Measurements from ENCODE around the gene FAF2.
"Not testable (repeated sequence)": the region's sequence is repeated elsewhere in the genome, so short reads cannot be mapped to it uniquely, and the experiment has no call there.

FAF2 gene

GRCh38 chr5:176463113-176463764 is 15.1 kb downstream of the FAF2 start:
- H3K27me3 ChIP-seq (ENCODE audit: insufficient read depth, low read length) = no peaks in the 10 kb centered on the region
- no peak overlapping the region for H3K4me3 ChIP-seq (ENCODE audit: low read length)
- no peak overlapping the region for H3K27ac ChIP-seq (ENCODE audit: low read depth, low read length)
- 93% methylated on average over 7 of the region's 7 CpGs for WGBS
- H3K36me3 ChIP-seq (ENCODE audit: insufficient read depth, low read length) = peaks cover 11% of the 10 kb centered on the region
- H3K9me3 ChIP-seq (ENCODE audit: insufficient read depth, low read depth, low read length) = no peaks in the 10 kb centered on the region
- no peaks in the 10 kb centered on the region for H3K4me1 ChIP-seq (ENCODE audit: insufficient read depth, low read length)
- H3K9ac ChIP-seq (ENCODE audit: low read depth, low read length) = no peak overlapping the region

GRCh38 chr5:176466245-176466871 is 18.2 kb downstream of the FAF2 start:
- H3K9me3 ChIP-seq (ENCODE audit: insufficient read depth, low read depth, low read length) = no peaks in the 10 kb centered on the region
- H3K27me3 ChIP-seq (ENCODE audit: insufficient read depth, low read length) = no peaks in the 10 kb centered on the region
- H3K4me1 ChIP-seq (ENCODE audit: insufficient read depth, low read length) = no peaks in the 10 kb centered on the region
- WGBS = 91% methylated on average over 3 of the region's 6 CpGs
- no peak overlapping the region for H3K4me3 ChIP-seq (ENCODE audit: low read length)
- H3K36me3 ChIP-seq (ENCODE audit: insufficient read depth, low read length) = peaks cover 14% of the 10 kb centered on the region
- no peak overlapping the region for H3K27ac ChIP-seq (ENCODE audit: low read depth, low read length)
- no peak overlapping the region for H3K9ac ChIP-seq (ENCODE audit: low read depth, low read length)

GRCh38 chr5:176469296-176469695 is 21.1 kb downstream of the FAF2 start:
- H3K9me3 ChIP-seq (ENCODE audit: insufficient read depth, low read depth, low read length) = no peaks in the 10 kb centered on the region
- H3K4me3 ChIP-seq (ENCODE audit: low read length) = no peak overlapping the region
- H3K27ac ChIP-seq (ENCODE audit: low read depth, low read length) = no peak overlapping the region
- H3K27me3 ChIP-seq (ENCODE audit: insufficient read depth, low read length) = no peaks in the 10 kb centered on the region
- H3K36me3 ChIP-seq (ENCODE audit: insufficient read depth, low read length) = peaks cover 23% of the 10 kb centered on the region
- no peaks in the 10 kb centered on the region for H3K4me1 ChIP-seq (ENCODE audit: insufficient read depth, low read length)
- no peak overlapping the region for H3K9ac ChIP-seq (ENCODE audit: low read depth, low read length)
- WGBS = 100% methylated on average over 1 of the region's 1 CpG

GRCh38 chr5:176470539-176470938 is 22.4 kb downstream of the FAF2 start:
- Histone ChIP-seq H3K9ac (ENCODE audit: low read depth, low read length) (no peak overlapping the region), H3K27me3 (ENCODE audit: insufficient read depth, low read length) (no peaks in the 10 kb centered on the region), H3K36me3 (ENCODE audit: insufficient read depth, low read length) (peaks cover 29% of the 10 kb centered on the region), H3K4me1 (ENCODE audit: insufficient read depth, low read length) (no peaks in the 10 kb centered on the region), H3K4me3 (ENCODE audit: low read length) (no peak overlapping the region), H3K27ac (ENCODE audit: low read depth, low read length) (no peak overlapping the region), H3K9me3 (ENCODE audit: insufficient read depth, low read depth, low read length) (no peaks in the 10 kb centered on the region)
- 77% methylated on average over 4 of the region's 4 CpGs for WGBS

GRCh38 chr5:176471098-176471497 is 22.9 kb downstream of the FAF2 start:
- no peak overlapping the region for H3K9ac ChIP-seq (ENCODE audit: low read depth, low read length)
- no peaks in the 10 kb centered on the region for H3K9me3 ChIP-seq (ENCODE audit: insufficient read depth, low read depth, low read length)
- 100% methylated on average over 2 of the region's 2 CpGs for WGBS
- H3K27me3 ChIP-seq (ENCODE audit: insufficient read depth, low read length) = no peaks in the 10 kb centered on the region
- H3K4me1 ChIP-seq (ENCODE audit: insufficient read depth, low read length) = no peaks in the 10 kb centered on the region
- no peak overlapping the region for H3K4me3 ChIP-seq (ENCODE audit: low read length)
- no peak overlapping the region for H3K27ac ChIP-seq (ENCODE audit: low read depth, low read length)
- H3K36me3 ChIP-seq (ENCODE audit: insufficient read depth, low read length) = peaks cover 30% of the 10 kb centered on the region

- Histone ChIP-seq H3K27ac (ENCODE audit: low read depth, low read length) (no peak overlapping the region), H3K36me3 (ENCODE audit: insufficient read depth, low read length) (peaks cover 27% of the 10 kb centered on the region), H3K9me3 (ENCODE audit: insufficient read depth, low read depth, low read length) (no peaks in the 10 kb centered on the region), H3K4me3 (ENCODE audit: low read length) (no peak overlapping the region), H3K27me3 (ENCODE audit: insufficient read depth, low read length) (no peaks in the 10 kb centered on the region), H3K4me1 (ENCODE audit: insufficient read depth, low read length) (no peaks in the 10 kb centered on the region), H3K9ac (ENCODE audit: low read depth, low read length) (no peak overlapping the region)
- 91% methylated on average over 5 of the region's 7 CpGs for WGBS
These were observed 25.3 kb downstream of the FAF2 start for GRCh38 chr5:176473335-176474006.

- H3K27ac ChIP-seq (ENCODE audit: low read depth, low read length) = no peak overlapping the region
- H3K4me3 ChIP-seq (ENCODE audit: low read length) = no peak overlapping the region
- WGBS = 83% methylated on average over 1 of the region's 1 CpG
- no peaks in the 10 kb centered on the region for H3K27me3 ChIP-seq (ENCODE audit: insufficient read depth, low read length)
- H3K9me3 ChIP-seq (ENCODE audit: insufficient read depth, low read depth, low read length) = no peaks in the 10 kb centered on the region
- no peaks in the 10 kb centered on the region for H3K4me1 ChIP-seq (ENCODE audit: insufficient read depth, low read length)
- no peak overlapping the region for H3K9ac ChIP-seq (ENCODE audit: low read depth, low read length)
- peaks cover 30% of the 10 kb centered on the region for H3K36me3 ChIP-seq (ENCODE audit: insufficient read depth, low read length)
These were observed 26.3 kb downstream of the FAF2 start for GRCh38 chr5:176474476-176474875.

- Histone ChIP-seq H3K27ac (ENCODE audit: low read depth, low read length) (no peak overlapping the region), H3K9ac (ENCODE audit: low read depth, low read length) (no peak overlapping the region), H3K4me3 (ENCODE audit: low read length) (no peak overlapping the region), H3K36me3 (ENCODE audit: insufficient read depth, low read length) (peaks cover 53% of the 10 kb centered on the region), H3K9me3 (ENCODE audit: insufficient read depth, low read depth, low read length) (no peaks in the 10 kb centered on the region), H3K27me3 (ENCODE audit: insufficient read depth, low read length) (no peaks in the 10 kb centered on the region), H3K4me1 (ENCODE audit: insufficient read depth, low read length) (no peaks in the 10 kb centered on the region)
- WGBS = 97% methylated on average over 4 of the region's 4 CpGs
These were observed 33.5 kb downstream of the FAF2 start for GRCh38 chr5:176481711-176482110.

- peaks cover 70% of the 10 kb centered on the region for H3K36me3 ChIP-seq (ENCODE audit: insufficient read depth, low read length)
These were observed 37.0 kb downstream of the FAF2 start for GRCh38 chr5:176485176-176485575.

GRCh38 chr5:176486189-176486757 is 38.1 kb downstream of the FAF2 start:
- no peaks in the 10 kb centered on the region for H3K27me3 ChIP-seq (ENCODE audit: insufficient read depth, low read length)
- 90% methylated on average over 7 of the region's 7 CpGs for WGBS
- H3K4me3 ChIP-seq (ENCODE audit: low read length) = no peak overlapping the region
- no peaks in the 10 kb centered on the region for H3K4me1 ChIP-seq (ENCODE audit: insufficient read depth, low read length)
- no peaks in the 10 kb centered on the region for H3K9me3 ChIP-seq (ENCODE audit: insufficient read depth, low read depth, low read length)
- H3K27ac ChIP-seq (ENCODE audit: low read depth, low read length) = no peak overlapping the region
- peaks cover 77% of the 10 kb centered on the region for H3K36me3 ChIP-seq (ENCODE audit: insufficient read depth, low read length)
- no peak overlapping the region for H3K9ac ChIP-seq (ENCODE audit: low read depth, low read length)

More at GRCh38 chr5:176485176-176485575, 37.0 kb downstream of the FAF2 start:
- H3K9ac ChIP-seq (ENCODE audit: low read depth, low read length) = no peak overlapping the region
- no peaks in the 10 kb centered on the region for H3K27me3 ChIP-seq (ENCODE audit: insufficient read depth, low read length)
- H3K4me1 ChIP-seq (ENCODE audit: insufficient read depth, low read length) = no peaks in the 10 kb centered on the region
- 95% methylated on average over 2 of the region's 2 CpGs for WGBS
- H3K27ac ChIP-seq (ENCODE audit: low read depth, low read length) = no peak overlapping the region
- no peaks in the 10 kb centered on the region for H3K9me3 ChIP-seq (ENCODE audit: insufficient read depth, low read depth, low read length)
- no peak overlapping the region for H3K4me3 ChIP-seq (ENCODE audit: low read length)

GRCh38 chr5:176487160-176487559 is 39.0 kb downstream of the FAF2 start:
- not testable (repeated sequence) for H3K27ac ChIP-seq (ENCODE audit: low read depth, low read length); H3K4me1 ChIP-seq (ENCODE audit: insufficient read depth, low read length); H3K27me3 ChIP-seq (ENCODE audit: insufficient read depth, low read length); H3K9me3 ChIP-seq (ENCODE audit: insufficient read depth, low read depth, low read length); H3K4me3 ChIP-seq (ENCODE audit: low read length); H3K9ac ChIP-seq (ENCODE audit: low read depth, low read length)
- 95% methylated on average over 4 of the region's 4 CpGs for whole genome bisulfite sequencing
- H3K36me3 ChIP-seq (ENCODE audit: insufficient read depth, low read length) = peaks cover 80% of the 10 kb centered on the region
